Measurements from ENCODE around the gene SORCS1. TPM values are rescaled to one million over a fixed set of nuclear protein-coding genes. Genes with fewer than 3 reads are reported as not detected.

Gene SORCS1
- total RNA-seq, 1 donor from 2014 or later, result 1.1 TPM

DNA sequence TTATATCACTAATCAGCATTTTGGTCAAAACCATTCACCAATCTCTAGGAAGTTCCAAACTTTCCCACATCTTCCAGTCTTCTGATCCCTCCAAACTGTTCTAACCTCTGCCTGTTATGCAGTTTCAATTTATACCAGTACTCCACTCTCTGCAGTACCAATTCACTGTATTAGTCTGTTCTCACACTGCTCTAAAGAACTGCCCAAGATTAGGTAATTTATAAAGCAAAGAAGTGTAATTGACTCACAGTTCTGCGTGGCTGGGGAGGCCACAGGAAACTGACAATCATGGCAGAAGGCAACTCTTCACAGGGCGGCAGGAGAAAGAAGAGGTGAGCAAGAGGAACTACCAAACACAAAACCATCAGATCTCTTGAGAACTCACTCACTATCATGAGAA, 374.9 kb downstream of the SORCS1 start:
- no peaks in the 10 kb centered on the region for H3K36me3 Mint-ChIP-seq (ENCODE audit: low read depth, unreplicated experiment)
- no peak overlapping the region for H3K4me2 ChIP-seq (ENCODE audit: low read length)
- no peaks in the 10 kb centered on the region for H3K9me3 Mint-ChIP-seq (ENCODE audit: unreplicated experiment)
- peaks cover 9% of the 10 kb centered on the region for H3K4me1 Mint-ChIP-seq (ENCODE audit: low read depth, unreplicated experiment)
- no peaks in the 10 kb centered on the region for H3K27me3 Mint-ChIP-seq (ENCODE audit: low read depth, unreplicated experiment)
- no peaks in the 10 kb centered on the region for H3K79me2 ChIP-seq (ENCODE audit: insufficient read depth, low read length)
- no peak overlapping the region for H3K4me3 Mint-ChIP-seq (ENCODE audit: unreplicated experiment)
- no peak overlapping the region for H3K4me3 ChIP-seq (ENCODE audit: insufficient read depth, low read depth, low read length)
- H3K27ac ChIP-seq (ENCODE audit: low read depth, low read length), result no peak overlapping the region
- no peak overlapping the region for H3K9ac ChIP-seq (ENCODE audit: low read length)
- H3K4me1 ChIP-seq (ENCODE audit: insufficient read depth, low read length), result no peaks in the 10 kb centered on the region
- no peak overlapping the region for H3K27ac Mint-ChIP-seq (ENCODE audit: unreplicated experiment)
- H3K9me3 ChIP-seq (ENCODE audit: insufficient read depth, low read depth, low read length), result no peaks in the 10 kb centered on the region
- no peak for TF ChIP-seq EZH2 (IDR thresholded peaks at IDR 0.05; ENCODE audit: insufficient read depth, low read length)
- TF ChIP-seq, protein P1, sequence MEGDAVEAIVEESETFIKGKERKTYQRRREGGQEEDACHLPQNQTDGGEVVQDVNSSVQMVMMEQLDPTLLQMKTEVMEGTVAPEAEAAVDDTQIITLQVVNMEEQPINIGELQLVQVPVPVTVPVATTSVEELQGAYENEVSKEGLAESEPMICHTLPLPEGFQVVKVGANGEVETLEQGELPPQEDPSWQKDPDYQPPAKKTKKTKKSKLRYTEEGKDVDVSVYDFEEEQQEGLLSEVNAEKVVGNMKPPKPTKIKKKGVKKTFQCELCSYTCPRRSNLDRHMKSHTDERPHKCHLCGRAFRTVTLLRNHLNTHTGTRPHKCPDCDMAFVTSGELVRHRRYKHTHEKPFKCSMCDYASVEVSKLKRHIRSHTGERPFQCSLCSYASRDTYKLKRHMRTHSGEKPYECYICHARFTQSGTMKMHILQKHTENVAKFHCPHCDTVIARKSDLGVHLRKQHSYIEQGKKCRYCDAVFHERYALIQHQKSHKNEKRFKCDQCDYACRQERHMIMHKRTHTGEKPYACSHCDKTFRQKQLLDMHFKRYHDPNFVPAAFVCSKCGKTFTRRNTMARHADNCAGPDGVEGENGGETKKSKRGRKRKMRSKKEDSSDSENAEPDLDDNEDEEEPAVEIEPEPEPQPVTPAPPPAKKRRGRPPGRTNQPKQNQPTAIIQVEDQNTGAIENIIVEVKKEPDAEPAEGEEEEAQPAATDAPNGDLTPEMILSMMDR (IDR thresholded peaks at IDR 0.05; ENCODE audit: insufficient read depth, low read depth, low read length), result no peak
- DNase-seq (ENCODE audit: low read depth), result no peak
- no peak for FAIRE-seq
- H3K36me3 ChIP-seq (ENCODE audit: insufficient read depth, low read length), result no peaks in the 10 kb centered on the region
- no peaks in the 10 kb centered on the region for H3K27me3 ChIP-seq (ENCODE audit: insufficient read depth, low read length)
- no peak overlapping the region for H2AFZ ChIP-seq (ENCODE audit: low read depth, low read length)
- no peaks in the 10 kb centered on the region for H4K20me1 ChIP-seq (ENCODE audit: insufficient read depth, low read length)

DNA sequence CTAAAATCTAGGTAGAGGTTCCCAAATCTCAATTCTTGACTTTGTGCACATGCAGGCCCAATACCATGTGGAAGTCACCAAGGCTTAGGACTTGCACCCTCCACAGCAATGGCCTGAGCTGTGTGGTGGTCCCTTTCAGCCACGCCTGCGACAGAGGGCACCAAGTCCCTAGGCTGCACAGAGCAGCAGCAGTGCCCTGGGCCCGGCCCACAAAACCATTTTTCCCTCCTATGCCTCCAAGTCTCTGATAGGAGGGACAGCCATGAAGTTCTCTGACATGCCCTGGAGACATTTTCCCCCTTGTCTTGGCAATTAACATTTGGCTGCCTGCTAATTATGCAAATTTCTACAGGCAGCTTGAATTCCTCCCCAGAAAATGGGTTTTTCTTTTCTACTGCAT, 375.5 kb downstream of the SORCS1 start:
- H3K4me1 Mint-ChIP-seq (ENCODE audit: low read depth, unreplicated experiment), result peaks cover 8% of the 10 kb centered on the region
- H3K4me2 ChIP-seq (ENCODE audit: low read length), result no peak overlapping the region
- no peaks in the 10 kb centered on the region for H3K9me3 ChIP-seq (ENCODE audit: insufficient read depth, low read depth, low read length)
- H3K27me3 ChIP-seq (ENCODE audit: insufficient read depth, low read length), result no peaks in the 10 kb centered on the region
- H3K36me3 ChIP-seq (ENCODE audit: insufficient read depth, low read length), result no peaks in the 10 kb centered on the region
- no peaks in the 10 kb centered on the region for H3K9me3 Mint-ChIP-seq (ENCODE audit: unreplicated experiment)
- H3K79me2 ChIP-seq (ENCODE audit: insufficient read depth, low read length), result no peaks in the 10 kb centered on the region
- H3K27ac Mint-ChIP-seq (ENCODE audit: unreplicated experiment), result no peak overlapping the region
- H3K36me3 Mint-ChIP-seq (ENCODE audit: low read depth, unreplicated experiment), result no peaks in the 10 kb centered on the region
- H3K27me3 Mint-ChIP-seq (ENCODE audit: low read depth, unreplicated experiment), result no peaks in the 10 kb centered on the region
- FAIRE-seq, result no peak
- TF ChIP-seq EZH2 (IDR thresholded peaks at IDR 0.05; ENCODE audit: insufficient read depth, low read length), result no peak
- TF ChIP-seq, protein P1 (IDR thresholded peaks at IDR 0.05; ENCODE audit: insufficient read depth, low read depth, low read length), result no peak
- H3K4me3 Mint-ChIP-seq (ENCODE audit: unreplicated experiment), result no peak overlapping the region
- no peak overlapping the region for H3K9ac ChIP-seq (ENCODE audit: low read length)
- no peaks in the 10 kb centered on the region for H3K4me1 ChIP-seq (ENCODE audit: insufficient read depth, low read length)
- no peak for DNase-seq (ENCODE audit: low read depth)
- no peak overlapping the region for H3K27ac ChIP-seq (ENCODE audit: low read depth, low read length)
- no peak overlapping the region for H3K4me3 ChIP-seq (ENCODE audit: insufficient read depth, low read depth, low read length)
- H2AFZ ChIP-seq (ENCODE audit: low read depth, low read length), result no peak overlapping the region
- H4K20me1 ChIP-seq (ENCODE audit: insufficient read depth, low read length), result no peaks in the 10 kb centered on the region

DNA sequence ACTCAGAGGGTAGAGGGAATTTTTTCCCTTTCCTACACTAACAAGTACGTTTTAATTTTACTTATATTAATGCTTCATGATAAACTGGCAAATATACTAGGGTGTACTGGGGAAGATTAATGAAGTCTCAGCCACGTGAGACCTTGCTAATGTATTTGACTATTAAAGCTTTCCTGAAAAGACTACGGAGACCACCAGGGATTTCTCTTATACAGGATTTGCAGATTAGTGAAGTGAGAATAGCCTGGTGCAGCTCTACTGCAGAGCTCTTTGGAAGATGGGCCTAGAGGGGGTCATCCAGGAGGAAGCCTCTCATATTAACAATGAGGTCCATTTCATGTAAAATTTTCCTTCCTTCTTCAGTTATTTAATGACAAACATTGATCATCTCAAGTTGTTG, 379.0 kb downstream of the SORCS1 start:
- no peak overlapping the region for H3K4me2 ChIP-seq (ENCODE audit: low read length)
- H3K4me1 Mint-ChIP-seq (ENCODE audit: low read depth, unreplicated experiment), result no peaks in the 10 kb centered on the region
- H3K27me3 Mint-ChIP-seq (ENCODE audit: low read depth, unreplicated experiment), result no peaks in the 10 kb centered on the region
- H3K9me3 ChIP-seq (ENCODE audit: insufficient read depth, low read depth, low read length), result no peaks in the 10 kb centered on the region
- H3K4me1 ChIP-seq (ENCODE audit: insufficient read depth, low read length), result no peaks in the 10 kb centered on the region
- no peaks in the 10 kb centered on the region for H3K79me2 ChIP-seq (ENCODE audit: insufficient read depth, low read length)
- H3K27me3 ChIP-seq (ENCODE audit: insufficient read depth, low read length), result no peaks in the 10 kb centered on the region
- TF ChIP-seq, protein P1 (IDR thresholded peaks at IDR 0.05; ENCODE audit: insufficient read depth, low read depth, low read length), result no peak
- no peak for TF ChIP-seq EZH2 (IDR thresholded peaks at IDR 0.05; ENCODE audit: insufficient read depth, low read length)
- no peaks in the 10 kb centered on the region for H4K20me1 ChIP-seq (ENCODE audit: insufficient read depth, low read length)
- H2AFZ ChIP-seq (ENCODE audit: low read depth, low read length), result no peak overlapping the region
- no peak for DNase-seq (ENCODE audit: low read depth)
- H3K27ac Mint-ChIP-seq (ENCODE audit: unreplicated experiment), result no peak overlapping the region
- no peaks in the 10 kb centered on the region for H3K36me3 Mint-ChIP-seq (ENCODE audit: low read depth, unreplicated experiment)
- no peak overlapping the region for H3K4me3 Mint-ChIP-seq (ENCODE audit: unreplicated experiment)
- no peak for FAIRE-seq
- H3K36me3 ChIP-seq (ENCODE audit: insufficient read depth, low read length), result no peaks in the 10 kb centered on the region
- H3K9me3 Mint-ChIP-seq (ENCODE audit: unreplicated experiment), result no peaks in the 10 kb centered on the region
- no peak overlapping the region for H3K4me3 ChIP-seq (ENCODE audit: insufficient read depth, low read depth, low read length)
- no peak overlapping the region for H3K27ac ChIP-seq (ENCODE audit: low read depth, low read length)
- no peak overlapping the region for H3K9ac ChIP-seq (ENCODE audit: low read length)
